GM18526 (cell line): Measurements from ENCODE around the gene PLVAP.
A peak's percentile ranks its signal among the peaks of the same experiment; 100 is the strongest.

ENCODE experiments used
- POLR2A ChIP-seq: IDR thresholded peaks from 3 replicates; pipeline ENCODE4 v1.6.1; 2011; ENCODE audit not compliant: insufficient read length; ENCODE audit errors: extremely low read depth

PLVAP gene

DNA sequence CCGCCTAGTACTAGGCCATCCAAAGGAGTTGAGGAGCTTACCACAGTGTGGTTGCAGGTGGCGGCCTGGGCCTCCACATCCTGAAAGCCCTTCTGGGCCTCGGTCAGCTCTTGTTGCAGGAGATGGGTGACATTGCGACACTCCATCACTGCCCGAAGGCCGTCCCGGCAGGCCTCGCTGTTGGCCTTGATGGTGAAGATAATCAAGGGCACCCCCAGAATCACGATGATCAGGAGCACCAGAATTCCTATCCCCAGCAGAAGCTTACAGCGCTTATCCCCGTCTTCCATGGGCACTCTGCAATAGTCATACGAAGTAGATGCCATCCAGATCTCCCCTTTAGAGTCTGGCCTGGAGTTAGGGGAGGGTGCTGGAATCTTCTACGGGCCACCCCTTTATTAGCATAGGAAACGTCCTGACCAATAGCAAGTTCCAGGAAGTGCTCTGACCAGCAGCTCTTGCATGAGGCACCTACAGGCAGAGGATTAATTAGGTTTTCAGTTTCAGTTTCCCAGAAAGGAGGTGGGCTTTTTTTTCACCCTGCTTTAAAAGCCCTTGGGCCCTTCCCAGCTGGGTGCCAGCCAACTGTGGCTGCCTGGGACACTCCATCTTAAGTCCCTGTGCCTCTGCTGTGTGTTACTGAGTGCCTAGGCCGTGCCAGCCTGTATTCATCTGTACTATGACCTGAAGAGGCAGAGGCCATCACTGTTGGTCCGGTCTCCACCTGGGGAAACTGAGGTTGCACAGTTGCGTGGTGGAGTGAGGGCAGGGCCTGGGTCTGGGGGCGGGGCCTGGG is 28.3 kb upstream of the PLVAP start, which contains the start of gene BST2:
BST2 (minus strand) TSS at position 381 of the 796 bp plus-strand sequence; CDS start at position 326, 55 bp downstream.
- TF ChIP-seq POLR2A = peak; percentile 78

GRCh38 chr19:17404621-17405249 is 27.6 kb upstream of the PLVAP start:
- no peak for TF ChIP-seq POLR2A

GRCh38 chr19:17404015-17404414 is 26.9 kb upstream of the PLVAP start:
- TF ChIP-seq POLR2A = no peak

DNA sequence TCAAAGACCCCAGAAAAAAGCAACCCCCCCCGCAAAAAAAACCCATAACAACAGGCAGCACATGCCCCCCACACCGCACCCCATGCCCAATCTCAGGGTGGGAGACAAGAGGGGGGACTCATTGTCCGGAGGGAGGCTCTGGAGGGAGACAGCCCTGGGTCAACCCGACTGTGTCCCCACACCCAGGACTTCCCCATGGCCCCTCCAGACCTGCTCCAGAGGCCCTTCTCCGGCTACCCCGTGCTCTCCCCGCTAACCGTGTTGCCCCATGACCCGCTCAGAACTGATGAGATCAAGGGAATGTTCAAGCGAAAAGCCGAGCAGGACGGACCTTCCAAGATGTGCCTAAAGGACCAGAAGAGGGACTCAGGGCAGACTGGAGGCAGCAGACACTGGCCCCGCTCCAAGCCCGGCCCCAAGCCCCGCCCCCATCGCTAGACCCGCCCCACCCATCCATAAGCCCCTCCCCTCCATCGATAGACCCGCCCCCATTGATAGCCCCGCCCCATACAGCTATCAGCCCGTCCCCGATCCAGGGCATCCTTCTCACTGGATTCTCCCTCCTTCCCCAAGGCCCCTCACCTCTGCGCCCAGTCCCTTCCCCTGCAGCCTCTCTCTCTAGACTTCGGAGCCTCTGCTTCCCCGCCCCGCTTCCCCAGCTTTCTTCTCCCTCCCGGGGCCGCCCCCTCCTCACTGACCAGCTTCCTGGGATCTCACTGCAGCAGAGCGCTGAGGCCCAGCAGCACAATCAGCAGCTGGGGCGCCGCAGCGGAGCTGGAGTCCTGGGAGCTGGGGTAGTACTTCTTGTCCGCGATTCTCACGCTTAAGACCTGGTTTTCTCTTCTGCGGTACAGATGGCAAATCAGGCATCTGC is 26.1 kb upstream of the PLVAP start:
- TF ChIP-seq POLR2A = no peak

DNA sequence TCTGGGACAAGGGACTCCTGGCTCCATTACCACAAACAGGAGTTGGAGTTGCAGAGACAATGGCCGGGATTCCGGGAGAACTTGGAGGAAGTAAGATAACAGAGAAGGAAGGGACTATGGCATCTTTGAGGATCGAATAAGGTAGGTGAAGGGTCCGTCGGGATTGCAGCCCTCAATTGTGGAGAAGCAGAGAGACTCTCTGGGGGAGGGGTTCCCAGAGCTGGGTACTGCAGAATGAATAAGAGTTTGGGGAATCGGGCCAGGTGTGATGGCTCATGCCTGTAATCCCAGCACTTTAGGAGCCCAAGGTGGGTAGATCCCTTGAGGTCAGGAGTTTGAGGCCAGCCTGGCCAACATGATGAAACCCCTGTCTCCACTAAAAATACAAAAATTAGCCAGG is 24.5 kb upstream of the PLVAP start:
- TF ChIP-seq POLR2A = no peak

DNA sequence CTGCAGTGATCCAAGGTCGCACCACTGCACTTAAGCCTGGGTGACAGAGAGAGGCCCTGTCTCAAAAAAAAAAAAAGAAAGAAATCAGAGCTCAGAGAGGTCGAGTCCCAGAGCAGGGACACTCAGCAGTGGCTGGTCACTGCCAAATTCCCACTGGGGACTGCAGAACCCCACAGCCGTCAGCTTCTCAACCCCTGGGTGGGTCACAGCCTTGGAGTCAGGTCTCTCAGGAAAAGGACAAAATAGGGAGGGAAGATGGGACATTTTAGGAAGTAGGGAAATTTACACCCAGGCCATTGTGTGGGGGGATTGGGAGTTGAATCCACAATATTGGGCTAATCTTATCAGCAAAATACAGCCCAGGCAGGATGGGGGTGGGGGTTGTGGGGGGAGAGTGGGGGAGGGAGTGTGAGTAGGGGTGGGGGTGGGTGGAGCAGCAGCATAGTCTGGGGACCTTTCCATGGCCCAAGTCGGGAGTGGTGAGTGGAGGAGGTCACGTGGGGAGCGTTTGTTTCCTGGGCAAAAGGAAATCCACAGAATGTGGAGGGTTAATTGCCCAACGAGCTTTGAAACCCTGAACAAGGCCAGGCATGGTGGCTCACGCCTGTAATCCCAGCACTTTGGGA is 21.9 kb upstream of the PLVAP start:
- no peak for TF ChIP-seq POLR2A

GRCh38 chr19:17394891-17395415 is 17.8 kb upstream of the PLVAP start:
- peak; percentile 35 for TF ChIP-seq POLR2A

- TF ChIP-seq POLR2A = no peak
Measured at GRCh38 chr19:17393914-17394313, 16.8 kb upstream of the PLVAP start, which contains the start of gene CCDC194. CCDC194 (minus strand) TSS chr19:17394196; CDS start chr19:17394158, 38 bp downstream.

- TF ChIP-seq POLR2A = no peak
Measured at GRCh38 chr19:17393002-17393401, 15.9 kb upstream of the PLVAP start.

GRCh38 chr19:17391371-17392151 is 14.4 kb upstream of the PLVAP start:
- no peak for TF ChIP-seq POLR2A

- peak; percentile 35 for TF ChIP-seq POLR2A
Measured at GRCh38 chr19:17390665-17391370, 13.7 kb upstream of the PLVAP start.

DNA sequence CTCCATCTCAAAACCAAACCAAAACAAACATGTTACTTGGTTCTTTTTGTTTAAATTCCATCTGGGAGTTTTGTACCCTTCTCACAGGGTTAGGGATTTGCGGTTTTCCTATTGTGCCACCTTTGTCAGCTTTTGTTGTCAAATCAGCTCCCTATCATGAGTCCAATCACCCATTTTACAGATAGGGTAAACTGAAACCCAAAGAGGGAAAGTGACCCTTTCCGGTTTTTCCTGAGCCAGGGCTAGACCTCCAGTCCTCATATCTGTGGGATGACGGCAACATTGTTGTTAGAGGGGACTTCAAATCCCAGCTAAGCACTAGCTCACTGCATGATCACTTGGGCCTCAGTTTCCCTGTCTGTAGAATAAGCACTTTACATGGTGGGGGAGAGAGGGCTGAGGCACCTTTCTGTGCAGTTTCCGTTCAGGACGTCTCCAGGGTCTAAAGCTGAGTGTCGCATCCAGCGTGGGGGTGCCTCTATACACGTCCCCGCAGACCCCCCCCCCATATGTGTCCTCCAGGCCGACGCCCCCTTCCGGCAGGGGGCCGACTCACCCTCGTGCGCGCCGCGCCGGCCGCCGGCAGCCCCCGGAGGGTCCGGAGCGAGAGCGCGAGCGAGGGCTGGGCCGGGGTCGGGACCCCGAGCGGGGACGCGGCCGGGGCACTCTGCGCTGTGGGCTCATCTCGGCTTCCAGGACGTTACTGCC is 13.0 kb upstream of the PLVAP start:
- no peak for TF ChIP-seq POLR2A

GRCh38 chr19:17389288-17389687 is 12.1 kb upstream of the PLVAP start:
- no peak for TF ChIP-seq POLR2A
